GM18868 (cell line): Measurements from ENCODE around the gene THSD4.
"Not testable (repeated sequence)": the region's sequence is repeated elsewhere in the genome, so short reads cannot be mapped to it uniquely, and the experiment has no call there.

Experiments
- ATAC-seq: cut with Tn5 transposase; IDR thresholded peaks from one replicate; pipeline ENCODE4 v1.9.1; 2021; ENCODE audit warnings: mild to moderate bottlenecking, moderate library complexity; ENCODE audit not compliant: unreplicated experiment

Gene THSD4

GRCh38 chr15:71319424-71319823 lies 204.2 kb downstream of the THSD4 start:
- ATAC-seq: not testable (repeated sequence)

- no peak for ATAC-seq
Measured at GRCh38 chr15:71319935-71320334, 204.7 kb downstream of the THSD4 start.

GRCh38 chr15:71323082-71323481 lies 207.8 kb downstream of the THSD4 start:
- ATAC-seq: no peak

- ATAC-seq: no peak
Measured at GRCh38 chr15:71323584-71323983, 208.3 kb downstream of the THSD4 start.

GRCh38 chr15:71325481-71325880 lies 210.2 kb downstream of the THSD4 start:
- ATAC-seq: no peak

GRCh38 chr15:71328453-71328852 lies 213.2 kb downstream of the THSD4 start:
- no peak for ATAC-seq

- ATAC-seq: no peak
Measured at GRCh38 chr15:71329041-71329440, 213.8 kb downstream of the THSD4 start.

GRCh38 chr15:71329497-71330260 lies 214.4 kb downstream of the THSD4 start:
- ATAC-seq: no peak

GRCh38 chr15:71330638-71331162 lies 215.4 kb downstream of the THSD4 start:
- no peak for ATAC-seq

GRCh38 chr15:71331173-71331572 lies 215.9 kb downstream of the THSD4 start:
- no peak for ATAC-seq

- no peak for ATAC-seq
Measured at GRCh38 chr15:71332431-71333004, 217.2 kb downstream of the THSD4 start.

- no peak for ATAC-seq
Measured at GRCh38 chr15:71333136-71333700, 217.9 kb downstream of the THSD4 start.

GRCh38 chr15:71333839-71334238 lies 218.6 kb downstream of the THSD4 start:
- no peak for ATAC-seq

- no peak for ATAC-seq
Measured at GRCh38 chr15:71334434-71334833, 219.2 kb downstream of the THSD4 start.

- no peak for ATAC-seq
Measured at GRCh38 chr15:71334873-71335272, 219.6 kb downstream of the THSD4 start.

GRCh38 chr15:71335591-71335990 lies 220.3 kb downstream of the THSD4 start:
- no peak for ATAC-seq

GRCh38 chr15:71336671-71337070 lies 221.4 kb downstream of the THSD4 start:
- ATAC-seq: no peak

GRCh38 chr15:71337197-71337845 lies 222.1 kb downstream of the THSD4 start:
- no peak for ATAC-seq

- ATAC-seq: no peak
Measured at GRCh38 chr15:71338265-71338664, 223.0 kb downstream of the THSD4 start.

GRCh38 chr15:71338827-71339542 lies 223.7 kb downstream of the THSD4 start:
- no peak for ATAC-seq
